HG02798 (cell line): ENCODE measurements around the gene PHF1.

Source experiments
- ATAC-seq: cut with Tn5 transposase; IDR thresholded peaks from one replicate; pipeline ENCODE4 v1.9.1; 2021; ENCODE audit warnings: mild to moderate bottlenecking; ENCODE audit not compliant: unreplicated experiment, poor library complexity

Gene PHF1

GRCh38 chr6:33417128-33417902 lies 6.5 kb downstream of the PHF1 start:
- no peak for ATAC-seq

GRCh38 chr6:33417903-33418689 lies 7.3 kb downstream of the PHF1 start, which contains the start of gene CUTA:
Gene CUTA, minus strand, starts transcription at chr6:33418107. Its CDS starts 107 bp downstream, at chr6:33418000.
- ATAC-seq: peak; percentile 90

- ATAC-seq: no peak
Observed at GRCh38 chr6:33418690-33419291, 8.0 kb downstream of the PHF1 start.

DNA sequence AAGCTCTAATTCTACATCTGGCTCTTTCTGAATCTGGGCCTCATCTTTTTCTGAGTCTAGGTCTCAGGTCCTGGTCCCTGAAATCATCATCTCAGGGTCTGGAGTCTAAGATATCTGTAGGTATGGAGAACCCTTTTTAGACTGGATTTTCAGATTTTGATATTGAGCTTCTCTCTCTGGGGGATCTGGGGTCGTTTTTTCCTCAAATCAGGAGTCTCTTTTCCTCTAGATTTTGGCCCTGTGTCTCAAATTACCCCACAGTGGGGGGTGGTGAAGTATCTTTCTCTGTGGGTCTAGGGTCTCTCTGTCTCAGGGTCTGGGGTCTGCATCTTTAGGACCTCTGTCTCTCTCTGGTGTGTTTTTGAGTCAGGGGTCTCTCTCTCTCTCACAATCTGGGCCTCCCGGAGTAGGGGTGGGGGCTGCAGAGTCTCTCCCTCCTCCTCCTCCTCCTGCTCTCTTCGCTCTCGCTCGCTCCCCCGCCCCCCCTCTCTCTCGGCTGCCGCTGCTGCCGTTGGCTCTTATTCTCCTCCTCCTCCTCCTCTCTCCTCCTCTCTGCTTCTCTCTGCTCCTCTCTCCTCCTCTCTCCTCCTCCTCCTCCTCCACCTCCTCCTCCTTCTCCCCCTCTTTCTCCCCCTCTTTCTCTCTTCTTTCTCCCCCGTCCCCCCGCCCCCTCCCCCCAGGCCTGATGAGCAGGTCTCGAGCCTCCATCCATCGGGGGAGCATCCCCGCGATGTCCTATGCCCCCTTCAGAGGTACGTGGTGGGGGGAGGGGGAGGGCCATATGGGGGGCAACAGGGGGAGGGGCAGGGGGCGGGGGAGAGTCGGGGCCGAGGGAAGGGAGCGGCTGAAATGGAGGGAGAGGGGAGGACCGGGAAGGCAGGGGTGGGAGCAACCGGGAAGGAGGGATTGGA lies 9.0 kb downstream of the PHF1 start, which contains the start of gene SYNGAP1:
Gene SYNGAP1 (plus strand): TSS at position 486 of the 911 bp plus-strand sequence. CDS start 200 bp downstream, at position 686.
- ATAC-seq: no peak

DNA sequence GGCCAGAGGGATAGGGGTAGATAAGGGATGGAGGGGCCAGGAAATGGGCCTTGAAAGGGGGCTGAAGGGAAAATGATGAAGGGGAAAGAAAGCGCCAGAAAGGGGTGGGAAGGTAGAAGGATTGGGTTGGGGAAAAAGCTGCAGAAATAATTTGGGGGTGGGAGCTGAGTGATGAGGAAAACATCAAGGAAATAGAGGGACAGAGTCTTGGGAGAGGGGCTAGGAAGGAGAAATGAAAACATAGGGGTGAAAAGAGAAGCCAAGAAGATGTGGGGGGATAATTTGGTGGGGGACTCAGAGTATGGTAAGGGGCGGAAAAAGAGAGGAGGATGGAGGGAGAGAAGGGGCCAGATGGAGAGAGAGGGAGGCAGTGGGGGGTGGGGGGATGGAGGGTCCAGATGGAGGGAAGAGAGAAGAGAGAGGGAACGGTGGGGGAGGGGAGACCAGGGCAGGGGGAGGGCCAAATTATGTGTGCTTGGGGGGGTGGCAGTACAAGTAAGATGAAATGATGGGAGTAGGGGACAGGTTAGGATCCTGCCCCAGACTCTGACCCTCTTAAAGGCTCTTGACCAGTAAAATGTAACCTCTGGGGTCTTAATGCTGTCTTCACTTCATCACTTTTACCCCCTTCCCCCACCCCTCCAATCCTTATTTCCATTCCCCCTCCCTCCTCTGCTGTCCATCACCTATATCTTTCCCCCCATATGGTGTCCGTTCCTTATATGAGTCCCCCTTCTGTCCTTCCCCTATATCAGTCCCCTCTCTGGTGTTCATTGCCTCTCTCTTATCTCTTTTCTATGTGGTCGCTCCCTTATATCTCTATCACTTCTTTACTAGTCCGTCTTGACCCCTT lies 9.9 kb downstream of the PHF1 start:
- no peak for ATAC-seq

DNA sequence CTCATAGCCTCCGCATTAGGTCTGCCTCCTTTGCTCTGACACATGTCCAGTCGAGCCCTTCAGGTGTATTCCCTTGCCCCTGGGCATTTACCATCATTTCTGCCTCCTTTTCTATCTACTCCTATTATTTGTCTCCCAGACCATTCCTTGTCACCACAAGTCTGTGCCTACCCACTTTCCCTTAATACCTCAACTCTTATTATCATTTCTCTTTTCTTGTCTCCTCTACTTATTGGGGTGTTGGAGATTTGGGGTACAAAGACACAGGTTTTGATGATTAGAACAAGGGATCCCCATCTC lies 10.5 kb downstream of the PHF1 start:
- ATAC-seq: no peak

DNA sequence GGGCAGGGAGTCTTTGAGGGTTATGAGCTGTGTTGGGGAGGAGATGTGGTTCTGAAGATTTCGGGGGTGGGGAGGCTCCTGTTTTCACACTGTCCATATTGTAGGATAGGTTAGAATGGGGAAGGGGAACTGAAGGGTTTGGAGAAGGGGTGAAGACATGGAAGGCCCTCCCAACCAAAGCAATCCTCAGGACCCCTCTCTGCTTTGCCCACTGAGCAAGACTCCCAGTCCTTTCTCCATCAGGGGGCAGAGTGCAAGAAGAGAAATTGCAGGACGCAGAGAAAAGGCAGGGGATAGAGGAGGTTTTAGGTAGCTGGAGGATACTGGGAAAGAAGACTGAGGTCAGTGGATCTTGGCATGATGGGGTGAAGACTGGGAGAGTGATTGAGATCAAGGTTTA lies 13.0 kb downstream of the PHF1 start:
- no peak for ATAC-seq

DNA sequence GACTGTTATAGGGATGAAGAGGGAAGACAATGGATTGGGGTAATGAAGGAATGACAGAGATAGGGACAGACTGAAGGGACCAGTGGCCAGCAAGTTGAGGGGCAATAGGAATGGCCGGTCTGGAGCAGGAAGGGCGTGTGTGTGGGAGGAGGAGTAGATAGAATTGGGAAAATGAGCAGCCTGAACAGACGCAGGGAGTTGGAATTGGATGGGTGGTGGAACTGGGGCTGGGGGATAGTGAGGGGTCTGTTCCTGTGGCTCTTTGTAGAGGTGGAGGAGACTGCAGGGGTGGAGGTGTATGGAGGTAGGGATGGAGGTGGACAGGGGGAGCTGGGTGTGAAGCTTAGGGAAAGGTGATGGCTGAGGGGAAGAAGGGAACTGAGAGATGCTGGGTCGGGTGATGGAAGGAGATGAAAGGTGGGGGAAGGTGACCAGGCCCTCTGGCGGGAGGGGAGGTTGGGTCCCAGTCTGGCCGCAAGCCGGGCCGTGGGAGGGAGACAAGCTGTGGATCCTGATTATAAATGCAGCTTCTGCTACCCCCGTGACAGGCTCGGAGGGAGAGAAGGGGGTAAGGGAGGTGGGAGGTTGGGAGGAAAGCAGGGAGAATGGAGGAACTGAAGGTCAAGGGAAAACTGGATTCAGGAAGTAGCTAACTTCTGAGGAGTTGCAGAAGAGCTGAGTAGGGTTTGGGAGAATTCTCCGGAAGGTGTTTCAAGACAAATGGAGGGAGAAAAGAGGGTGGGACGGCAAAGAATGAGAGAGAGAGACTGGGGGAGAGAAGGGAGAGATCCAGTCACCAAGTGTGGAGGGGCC lies 14.2 kb downstream of the PHF1 start:
- no peak for ATAC-seq

GRCh38 chr6:33425668-33426577 lies 15.1 kb downstream of the PHF1 start:
- ATAC-seq: peak; percentile 43

- no peak for ATAC-seq
Observed at GRCh38 chr6:33426590-33427511, 16.0 kb downstream of the PHF1 start.

GRCh38 chr6:33427585-33428223 lies 16.9 kb downstream of the PHF1 start:
- no peak for ATAC-seq

DNA sequence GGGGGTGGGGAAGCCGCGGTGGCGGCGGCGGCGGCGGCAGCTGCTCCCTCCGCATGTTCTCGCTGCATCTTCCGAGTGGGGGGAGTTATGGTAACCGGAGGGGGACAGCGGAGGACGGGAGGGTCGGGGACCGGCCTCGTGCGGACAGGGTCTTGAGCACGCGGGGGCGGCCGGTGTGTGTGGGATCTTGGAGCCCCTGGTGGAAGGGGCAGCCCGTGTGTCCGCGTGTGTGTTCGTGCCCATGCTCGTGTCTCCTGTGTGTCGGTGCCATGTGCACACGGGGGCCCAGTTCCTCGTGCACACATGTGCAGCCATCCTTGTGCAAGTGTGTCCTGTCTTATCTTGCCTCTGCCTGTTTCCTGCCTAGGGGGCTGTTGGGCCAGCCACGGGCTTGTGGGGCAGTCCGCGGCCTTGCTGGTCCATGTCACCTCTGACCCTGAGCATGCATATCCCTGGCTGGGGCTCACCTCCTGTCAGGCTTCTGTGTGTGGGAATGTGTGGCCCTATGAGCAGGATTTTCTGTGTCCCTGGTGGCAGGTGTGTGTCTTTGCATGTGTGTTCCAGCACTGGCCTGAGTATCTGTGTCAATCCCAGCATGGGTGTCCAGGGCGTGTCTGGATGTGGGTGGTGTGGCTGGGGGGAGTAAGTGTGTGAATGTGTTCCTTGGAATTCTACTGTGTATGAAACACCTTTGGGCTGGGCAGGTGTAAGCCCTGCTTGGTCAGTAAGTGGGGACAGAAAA lies 17.6 kb downstream of the PHF1 start:
- no peak for ATAC-seq

- ATAC-seq: no peak
Observed at GRCh38 chr6:33428966-33429749, 18.3 kb downstream of the PHF1 start.

DNA sequence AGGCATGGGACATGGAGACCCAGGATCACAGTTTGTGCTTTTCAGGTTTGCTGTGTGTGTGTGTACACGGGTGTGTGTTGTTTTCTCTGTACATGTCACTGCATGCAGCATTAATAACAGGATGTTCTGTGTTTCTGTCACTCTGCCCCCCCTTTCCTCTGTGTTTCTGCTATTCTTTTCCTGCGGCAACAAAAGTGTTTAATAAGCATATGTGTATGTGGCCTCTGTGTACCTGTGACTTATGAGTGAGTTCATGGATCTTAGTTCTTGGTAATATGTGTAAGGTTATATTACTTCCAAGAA lies 18.9 kb downstream of the PHF1 start:
- no peak for ATAC-seq

- no peak for ATAC-seq
Observed at GRCh38 chr6:33430334-33430733, 19.5 kb downstream of the PHF1 start.
